Measurements from ENCODE around the gene RALY.

RALY gene

DNA sequence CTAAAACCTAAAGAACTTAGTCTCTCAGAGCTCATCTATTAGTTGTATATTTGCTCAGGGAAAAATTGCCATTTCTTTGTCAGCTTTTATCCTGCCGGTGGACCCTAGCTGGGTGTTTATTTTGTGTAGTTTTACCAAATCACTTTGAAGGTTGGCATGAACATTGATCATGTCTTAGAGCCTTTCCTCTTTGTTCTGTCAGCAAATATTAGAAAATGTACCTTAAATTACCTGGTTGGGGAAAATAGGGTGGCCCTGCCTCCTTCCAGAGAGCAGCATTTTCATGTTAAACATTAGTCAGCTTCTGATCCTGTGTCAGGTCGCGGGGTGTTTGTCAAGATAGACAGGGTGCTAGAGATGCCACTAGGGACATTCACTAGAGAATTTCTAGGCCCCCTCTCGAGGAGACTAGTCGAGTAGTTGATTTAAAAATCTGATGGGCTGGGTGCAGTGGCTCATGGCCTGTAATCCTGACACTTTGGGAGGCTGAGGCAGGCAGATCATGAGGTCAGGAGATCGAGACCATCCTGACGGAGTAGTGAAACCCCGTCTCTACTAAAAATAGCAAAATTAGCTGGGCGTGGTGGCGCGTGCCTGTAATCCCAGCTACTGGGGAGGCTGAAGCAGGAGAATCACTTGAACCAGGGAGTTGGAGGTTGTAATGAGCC, 11.2 kb downstream of the RALY start:
- H3K4me3 ChIP-seq (ENCODE audit: low read length) = no peak overlapping the region
- peaks cover 3% of the 10 kb centered on the region for H3K4me1 ChIP-seq (ENCODE audit: control insufficient read depth, insufficient read depth, low read length)
- H3K9ac ChIP-seq (ENCODE audit: low read depth, low read length) = no peak overlapping the region
- H3K27me3 ChIP-seq (ENCODE audit: control insufficient read depth, insufficient read depth, low read length) = no peaks in the 10 kb centered on the region
- H3K36me3 ChIP-seq (ENCODE audit: insufficient read depth, low read length) = peaks cover 5% of the 10 kb centered on the region
- no peak overlapping the region for H3K4me2 ChIP-seq (ENCODE audit: low read length)
- H3K9me3 ChIP-seq (replicated peaks; ENCODE audit: low read length) = no peaks in the 10 kb centered on the region

DNA sequence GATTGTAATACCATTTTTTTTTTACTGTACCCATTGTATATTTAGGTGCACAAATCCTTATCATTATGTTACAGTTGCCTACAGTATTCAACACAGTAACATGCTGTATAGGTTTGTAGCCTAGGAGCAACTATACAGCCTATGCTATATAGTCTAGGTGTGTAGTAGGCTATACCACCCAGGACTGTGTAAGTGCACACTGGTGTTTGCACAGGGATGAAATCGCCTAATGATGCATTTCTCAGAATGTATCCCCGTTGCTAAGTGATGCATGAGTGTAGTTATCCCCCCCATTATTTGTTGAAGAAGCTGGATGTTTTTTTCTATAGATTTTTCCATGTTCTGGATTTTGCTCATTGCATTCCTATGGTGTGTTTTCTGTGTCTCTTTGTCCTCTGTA, 12.9 kb downstream of the RALY start:
- H3K36me3 ChIP-seq (ENCODE audit: insufficient read depth, low read length) = peaks cover 5% of the 10 kb centered on the region
- H3K4me2 ChIP-seq (ENCODE audit: low read length) = no peak overlapping the region
- no peak overlapping the region for H3K4me3 ChIP-seq (ENCODE audit: low read length)
- H3K9ac ChIP-seq (ENCODE audit: low read depth, low read length) = no peak overlapping the region
- no peaks in the 10 kb centered on the region for H3K27me3 ChIP-seq (ENCODE audit: control insufficient read depth, insufficient read depth, low read length)
- H3K4me1 ChIP-seq (ENCODE audit: control insufficient read depth, insufficient read depth, low read length) = no peaks in the 10 kb centered on the region
- no peaks in the 10 kb centered on the region for H3K9me3 ChIP-seq (replicated peaks; ENCODE audit: low read length)

DNA sequence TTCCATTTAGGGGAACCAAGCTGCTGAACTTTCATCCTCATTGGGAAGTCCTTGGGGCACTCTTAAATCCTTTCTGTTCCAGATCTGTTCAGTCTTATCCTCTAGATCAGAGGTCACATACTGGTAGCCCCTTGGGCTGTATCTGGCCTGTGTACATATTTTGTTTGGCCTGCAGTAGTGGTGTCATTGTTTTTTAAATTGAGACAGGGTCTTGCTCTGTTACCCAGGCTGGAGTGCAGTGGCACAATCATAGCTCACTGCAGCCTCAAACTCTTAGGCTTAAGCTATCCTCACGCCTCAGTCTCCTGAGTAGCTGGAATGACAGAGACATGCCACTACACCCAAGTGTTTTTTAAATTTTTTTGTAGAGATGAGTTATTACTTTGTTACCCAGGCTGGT, 14.8 kb downstream of the RALY start:
- Histone ChIP-seq H3K9me3 (replicated peaks; ENCODE audit: low read length) (no peaks in the 10 kb centered on the region), H3K9ac (ENCODE audit: low read depth, low read length) (no peak overlapping the region), H3K4me1 (ENCODE audit: control insufficient read depth, insufficient read depth, low read length) (no peaks in the 10 kb centered on the region), H3K27me3 (ENCODE audit: control insufficient read depth, insufficient read depth, low read length) (no peaks in the 10 kb centered on the region), H3K4me2 (ENCODE audit: low read length) (no peak overlapping the region), H3K36me3 (ENCODE audit: insufficient read depth, low read length) (no peaks in the 10 kb centered on the region), H3K4me3 (ENCODE audit: low read length) (no peak overlapping the region)

DNA sequence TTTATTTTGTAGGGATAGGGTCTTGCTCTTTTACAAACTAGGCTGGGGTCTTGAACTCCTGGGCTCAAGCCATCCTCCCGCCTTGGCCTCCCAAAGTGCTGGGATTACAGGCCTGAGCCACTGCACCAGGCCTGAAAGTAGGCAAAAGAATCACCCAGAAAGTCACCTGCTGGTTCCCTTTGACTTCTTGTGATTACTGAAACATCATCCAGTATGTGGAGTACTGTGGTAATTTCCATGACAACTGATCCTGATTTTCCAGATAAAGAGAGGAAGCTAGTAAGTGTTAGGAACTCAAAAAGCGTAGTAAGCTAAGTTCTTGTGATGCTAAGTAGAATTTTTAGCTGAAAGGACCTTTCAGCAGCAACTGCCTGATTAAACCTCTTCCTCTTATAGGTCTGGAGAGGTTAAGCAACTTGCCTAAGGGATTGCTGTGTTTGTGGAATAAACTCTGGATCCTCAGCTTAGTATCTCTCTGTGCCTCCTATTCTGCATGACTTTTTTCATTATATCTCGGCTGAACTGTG, 16.8 kb downstream of the RALY start:
- H3K4me3 ChIP-seq (ENCODE audit: low read length) = no peak overlapping the region
- no peak overlapping the region for H3K4me2 ChIP-seq (ENCODE audit: low read length)
- no peaks in the 10 kb centered on the region for H3K9me3 ChIP-seq (replicated peaks; ENCODE audit: low read length)
- H3K36me3 ChIP-seq (ENCODE audit: insufficient read depth, low read length) = no peaks in the 10 kb centered on the region
- H3K4me1 ChIP-seq (ENCODE audit: control insufficient read depth, insufficient read depth, low read length) = no peaks in the 10 kb centered on the region
- H3K9ac ChIP-seq (ENCODE audit: low read depth, low read length) = no peak overlapping the region
- no peaks in the 10 kb centered on the region for H3K27me3 ChIP-seq (ENCODE audit: control insufficient read depth, insufficient read depth, low read length)

DNA sequence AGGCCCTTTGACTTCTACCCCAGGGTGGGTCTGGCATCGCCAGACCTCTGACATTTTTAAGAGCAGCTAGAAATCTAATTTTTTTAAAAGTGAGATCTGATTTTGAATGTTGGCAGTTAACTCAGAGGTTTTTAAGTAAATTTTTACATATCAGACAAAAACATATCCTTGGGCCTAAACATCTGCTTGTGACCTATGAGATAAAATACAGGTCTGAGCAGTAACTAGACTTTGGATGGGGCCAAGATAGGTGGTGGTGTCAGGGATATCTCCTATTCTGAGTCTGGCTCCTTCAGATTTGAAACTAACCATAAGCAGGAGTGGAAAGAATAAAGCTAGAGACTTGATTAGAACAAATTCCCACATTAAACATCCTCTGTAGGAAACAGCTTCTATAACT, 17.6 kb downstream of the RALY start:
- H3K4me1 ChIP-seq (ENCODE audit: control insufficient read depth, insufficient read depth, low read length) = no peaks in the 10 kb centered on the region
- H3K9ac ChIP-seq (ENCODE audit: low read depth, low read length) = no peak overlapping the region
- H3K9me3 ChIP-seq (replicated peaks; ENCODE audit: low read length) = no peaks in the 10 kb centered on the region
- no peaks in the 10 kb centered on the region for H3K36me3 ChIP-seq (ENCODE audit: insufficient read depth, low read length)
- H3K4me3 ChIP-seq (ENCODE audit: low read length) = no peak overlapping the region
- no peaks in the 10 kb centered on the region for H3K27me3 ChIP-seq (ENCODE audit: control insufficient read depth, insufficient read depth, low read length)
- H3K4me2 ChIP-seq (ENCODE audit: low read length) = no peak overlapping the region

DNA sequence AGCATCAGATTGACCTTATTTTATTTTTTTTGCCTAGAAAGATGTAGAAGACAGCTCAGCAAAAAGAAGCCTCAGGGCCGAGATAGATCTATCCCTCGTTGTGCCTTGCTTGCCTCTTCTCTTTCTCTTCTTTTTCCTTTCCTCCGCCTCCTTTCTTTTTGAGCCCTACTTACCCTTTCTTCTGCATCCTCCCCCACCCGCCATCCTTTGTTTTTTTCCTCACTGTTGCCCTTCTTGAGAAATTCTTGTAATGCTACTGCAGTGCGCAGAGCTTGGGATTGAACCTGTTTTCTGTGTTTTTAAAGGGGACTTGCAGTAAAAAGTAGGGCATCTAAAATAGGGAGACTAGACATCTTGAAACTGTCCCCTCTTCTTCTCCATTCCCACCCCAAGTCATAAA, 18.6 kb downstream of the RALY start:
- Histone ChIP-seq H3K27me3 (ENCODE audit: control insufficient read depth, insufficient read depth, low read length) (no peaks in the 10 kb centered on the region), H3K4me3 (ENCODE audit: low read length) (no peak overlapping the region), H3K4me1 (ENCODE audit: control insufficient read depth, insufficient read depth, low read length) (peaks cover 7% of the 10 kb centered on the region), H3K9me3 (replicated peaks; ENCODE audit: low read length) (no peaks in the 10 kb centered on the region), H3K36me3 (ENCODE audit: insufficient read depth, low read length) (no peaks in the 10 kb centered on the region), H3K9ac (ENCODE audit: low read depth, low read length) (no peak overlapping the region), H3K4me2 (ENCODE audit: low read length) (no peak overlapping the region)

DNA sequence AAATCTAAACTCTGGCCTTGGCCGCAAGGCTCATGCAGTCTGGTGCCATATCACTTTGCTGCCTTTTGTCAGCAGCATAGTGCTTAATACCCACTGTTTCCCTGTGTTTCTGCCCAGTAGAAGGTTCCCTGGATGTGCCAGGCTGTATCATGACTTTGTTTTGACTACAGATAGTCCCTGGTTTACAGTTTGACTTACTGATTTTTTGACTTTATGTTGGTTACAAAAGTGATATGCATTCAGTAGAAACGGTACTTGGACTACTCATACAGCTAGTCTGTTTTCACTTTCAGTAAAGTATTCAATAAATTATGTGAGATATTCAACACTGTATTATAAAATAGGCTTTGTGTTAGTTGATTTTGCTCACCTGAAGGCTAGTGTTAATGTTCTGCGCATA, 19.0 kb downstream of the RALY start:
- Histone ChIP-seq H3K4me1 (ENCODE audit: control insufficient read depth, insufficient read depth, low read length) (peaks cover 11% of the 10 kb centered on the region), H3K4me3 (ENCODE audit: low read length) (no peak overlapping the region), H3K9ac (ENCODE audit: low read depth, low read length) (no peak overlapping the region), H3K9me3 (replicated peaks; ENCODE audit: low read length) (no peaks in the 10 kb centered on the region), H3K4me2 (ENCODE audit: low read length) (no peak overlapping the region), H3K27me3 (ENCODE audit: control insufficient read depth, insufficient read depth, low read length) (no peaks in the 10 kb centered on the region), H3K36me3 (ENCODE audit: insufficient read depth, low read length) (no peaks in the 10 kb centered on the region)

DNA sequence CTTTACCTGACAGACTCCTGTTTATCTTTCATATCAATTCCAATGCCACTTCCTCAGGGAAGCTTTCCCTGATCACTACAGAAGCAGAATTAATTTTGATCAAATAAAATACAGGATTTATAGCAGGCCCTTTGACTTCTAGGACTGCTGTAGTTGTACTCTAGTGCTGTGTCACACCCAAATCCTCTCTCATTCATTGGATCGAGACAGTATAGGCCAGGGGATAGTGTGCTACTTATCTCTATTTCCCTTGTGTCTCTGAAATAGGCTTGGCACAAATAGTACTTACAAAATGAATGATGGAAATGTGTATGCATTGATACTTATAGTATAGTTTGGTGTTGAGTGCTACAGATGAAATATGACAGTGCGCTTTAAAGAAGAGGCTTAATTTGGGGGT, 19.8 kb downstream of the RALY start:
- H3K4me1 ChIP-seq (ENCODE audit: control insufficient read depth, insufficient read depth, low read length) = peaks cover 16% of the 10 kb centered on the region
- H3K4me2 ChIP-seq (ENCODE audit: low read length) = no peak overlapping the region
- no peaks in the 10 kb centered on the region for H3K9me3 ChIP-seq (replicated peaks; ENCODE audit: low read length)
- no peaks in the 10 kb centered on the region for H3K36me3 ChIP-seq (ENCODE audit: insufficient read depth, low read length)
- no peak overlapping the region for H3K9ac ChIP-seq (ENCODE audit: low read depth, low read length)
- no peaks in the 10 kb centered on the region for H3K27me3 ChIP-seq (ENCODE audit: control insufficient read depth, insufficient read depth, low read length)
- no peak overlapping the region for H3K4me3 ChIP-seq (ENCODE audit: low read length)

DNA sequence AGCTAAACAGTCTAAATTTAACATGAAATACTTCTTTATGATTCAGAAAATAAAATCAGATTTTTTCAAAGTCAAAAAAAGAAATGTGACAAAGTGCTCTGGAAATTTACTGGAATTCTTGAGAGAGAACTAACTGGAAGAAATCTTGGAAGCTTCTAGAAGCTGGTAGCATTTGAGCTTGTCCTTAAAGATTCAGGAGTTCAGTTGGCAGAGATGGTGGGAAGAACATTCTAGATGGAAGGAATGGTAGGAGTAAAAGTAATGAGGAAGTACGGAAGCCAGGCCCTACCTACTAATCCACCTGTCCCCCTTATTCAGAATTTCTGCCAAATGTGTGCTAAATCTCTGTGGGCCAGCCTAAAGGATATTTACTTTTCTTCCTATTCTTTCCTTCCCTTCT, 21.2 kb downstream of the RALY start:
- no peaks in the 10 kb centered on the region for H3K27me3 ChIP-seq (ENCODE audit: control insufficient read depth, insufficient read depth, low read length)
- no peak overlapping the region for H3K4me3 ChIP-seq (ENCODE audit: low read length)
- peaks cover 16% of the 10 kb centered on the region for H3K4me1 ChIP-seq (ENCODE audit: control insufficient read depth, insufficient read depth, low read length)
- H3K9ac ChIP-seq (ENCODE audit: low read depth, low read length) = no peak overlapping the region
- no peaks in the 10 kb centered on the region for H3K9me3 ChIP-seq (replicated peaks; ENCODE audit: low read length)
- H3K36me3 ChIP-seq (ENCODE audit: insufficient read depth, low read length) = no peaks in the 10 kb centered on the region
- no peak overlapping the region for H3K4me2 ChIP-seq (ENCODE audit: low read length)

DNA sequence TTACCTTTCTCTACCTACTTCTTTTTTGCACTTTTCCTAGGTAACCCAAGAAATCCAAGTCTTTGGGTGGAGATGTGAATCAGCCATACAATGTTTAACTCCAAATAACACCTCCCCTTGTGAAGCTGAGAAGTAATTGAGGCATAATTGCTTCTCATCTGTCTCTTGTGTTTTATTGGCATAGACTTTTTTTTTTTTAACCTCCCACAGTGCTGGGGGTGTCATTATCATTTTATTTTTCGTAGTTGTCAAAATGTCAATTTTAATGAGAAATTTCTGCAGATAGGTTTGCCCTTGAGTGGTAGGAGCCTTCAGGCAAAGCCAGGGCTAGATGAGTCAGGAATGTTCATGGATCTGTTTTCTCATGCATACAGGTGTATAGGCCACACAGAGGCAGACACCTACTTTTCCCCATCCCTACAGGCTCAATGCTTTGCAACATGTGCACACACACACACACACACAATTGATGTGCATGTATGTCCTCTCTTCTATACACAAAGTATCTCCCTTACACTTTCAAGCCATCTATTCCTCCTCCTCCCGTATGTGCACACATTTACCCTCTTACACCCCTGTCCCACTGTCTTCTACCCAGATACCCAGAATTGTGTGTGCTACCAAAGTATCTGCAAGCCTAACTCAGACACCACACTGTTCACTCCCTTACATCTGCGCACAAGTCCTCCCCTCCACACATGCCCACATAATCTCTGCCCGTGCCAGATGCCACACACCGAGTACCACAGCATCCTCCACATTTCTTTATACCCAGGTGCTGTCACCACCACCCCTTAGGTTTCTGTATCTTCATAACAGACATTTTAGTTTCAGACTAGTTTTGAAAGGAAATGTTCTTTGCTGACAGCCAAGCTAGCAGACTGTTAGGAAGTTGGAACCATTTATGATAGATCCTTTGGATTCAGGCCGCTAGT, 22.0 kb downstream of the RALY start:
- H3K27me3 ChIP-seq (ENCODE audit: control insufficient read depth, insufficient read depth, low read length) = no peaks in the 10 kb centered on the region
- H3K9ac ChIP-seq (ENCODE audit: low read depth, low read length) = no peak overlapping the region
- H3K4me2 ChIP-seq (ENCODE audit: low read length) = no peak overlapping the region
- H3K4me3 ChIP-seq (ENCODE audit: low read length) = no peak overlapping the region
- no peaks in the 10 kb centered on the region for H3K9me3 ChIP-seq (replicated peaks; ENCODE audit: low read length)
- peaks cover 16% of the 10 kb centered on the region for H3K4me1 ChIP-seq (ENCODE audit: control insufficient read depth, insufficient read depth, low read length)
- H3K36me3 ChIP-seq (ENCODE audit: insufficient read depth, low read length) = no peaks in the 10 kb centered on the region

DNA sequence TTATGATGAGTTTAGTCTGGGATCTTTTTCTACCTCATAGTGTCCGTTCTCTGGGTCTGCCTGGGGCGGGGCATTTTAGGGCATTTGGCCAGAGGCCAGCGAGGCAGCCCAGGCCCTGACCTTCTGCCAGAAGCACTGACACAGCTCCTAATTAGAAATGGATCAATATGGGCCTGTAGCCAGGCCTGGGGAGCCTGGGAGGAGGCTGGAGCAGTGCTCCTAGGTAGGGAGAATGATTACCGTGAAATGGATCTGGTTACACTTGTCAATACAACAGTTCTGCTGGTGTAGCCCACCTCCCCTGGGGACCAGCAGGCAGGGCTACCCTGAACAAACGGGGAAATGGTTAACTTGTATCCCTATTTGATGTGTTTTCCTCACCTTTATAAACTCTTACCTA, 23.0 kb downstream of the RALY start:
- peaks cover 16% of the 10 kb centered on the region for H3K4me1 ChIP-seq (ENCODE audit: control insufficient read depth, insufficient read depth, low read length)
- no peaks in the 10 kb centered on the region for H3K36me3 ChIP-seq (ENCODE audit: insufficient read depth, low read length)
- H3K27me3 ChIP-seq (ENCODE audit: control insufficient read depth, insufficient read depth, low read length) = no peaks in the 10 kb centered on the region
- H3K9ac ChIP-seq (ENCODE audit: low read depth, low read length) = no peak overlapping the region
- no peak overlapping the region for H3K4me3 ChIP-seq (ENCODE audit: low read length)
- no peaks in the 10 kb centered on the region for H3K9me3 ChIP-seq (replicated peaks; ENCODE audit: low read length)
- H3K4me2 ChIP-seq (ENCODE audit: low read length) = no peak overlapping the region
